ENCODE measurements around the gene ORAI2.
"Not testable (repeated sequence)": the region's sequence is repeated elsewhere in the genome, so short reads cannot be mapped to it uniquely, and the experiment has no call there.

Gene ORAI2

GRCh38 chr7:102494026-102494425, 60.7 kb downstream of the ORAI2 start:
- in situ Hi-C loops (cut with MboI; ENCODE audit: low sequenced_read_pairs) = not testable (repeated sequence)

GRCh38 chr7:102494473-102495149, 61.2 kb downstream of the ORAI2 start:
- in situ Hi-C loops (cut with MboI; ENCODE audit: low sequenced_read_pairs) = not testable (repeated sequence)

- in situ Hi-C loops (cut with MboI; ENCODE audit: low sequenced_read_pairs) = not testable (repeated sequence)
These were observed 63.5 kb downstream of the ORAI2 start for GRCh38 chr7:102496861-102497260.

- in situ Hi-C loops (cut with MboI; ENCODE audit: low sequenced_read_pairs) = not testable (repeated sequence)
These were observed 63.9 kb downstream of the ORAI2 start for GRCh38 chr7:102497308-102497707.

GRCh38 chr7:102498321-102498720, 64.9 kb downstream of the ORAI2 start:
- in situ Hi-C loops (cut with MboI; ENCODE audit: low sequenced_read_pairs) = not testable (repeated sequence)

- in situ Hi-C loops (cut with MboI; ENCODE audit: low sequenced_read_pairs) = not testable (repeated sequence)
These were observed 69.8 kb downstream of the ORAI2 start for GRCh38 chr7:102503141-102503540.

GRCh38 chr7:102505298-102506185, 72.2 kb downstream of the ORAI2 start:
- in situ Hi-C loops (cut with MboI; ENCODE audit: low sequenced_read_pairs) = not testable (repeated sequence)
